ENCODE results near the gene DNAH8. TPM values are rescaled to one million over a fixed set of nuclear protein-coding genes. Genes with fewer than 3 reads are reported as not detected.

DNAH8 gene
- total RNA-seq, 1 experiment from 2014 or later: not detected

- Histone ChIP-seq H3K27me3 (ENCODE audit: control insufficient read depth, insufficient read depth, low read length) (peaks cover 3% of the 10 kb centered on the region), H3K4me1 (ENCODE audit: control insufficient read depth, insufficient read depth, low read length) (no peaks in the 10 kb centered on the region), H3K9me3 (ENCODE audit: control insufficient read depth, insufficient read depth, low read depth, low read length) (no peaks in the 10 kb centered on the region), H3K4me3 (ENCODE audit: low read depth in 2 of 2, low read length in 2 of 2) (no peak overlapping the region), H3K27ac (ENCODE audit: low read length) (no peak overlapping the region), H3K36me3 (ENCODE audit: control insufficient read depth, insufficient read depth, low read length) (no peaks in the 10 kb centered on the region)
- ATAC-seq: no peak
- TF ChIP-seq POLR2AphosphoS5 (IDR thresholded peaks at IDR 0.05; ENCODE audit: low read depth, low read length) (no peak), SIN3A (IDR thresholded peaks at IDR 0.05; ENCODE audit: borderline replicate concordance, insufficient read depth, low read depth, low read length) (no peak), TCF7L2 (IDR thresholded peaks at IDR 0.05; ENCODE audit: low read depth, low read length) (no peak), REST (IDR thresholded peaks at IDR 0.05; ENCODE audit: insufficient read depth in 1 of 2, low read depth in 2 of 2, low read length in 1 of 2) (no peak)
- TF ChIP-seq, protein P1, sequence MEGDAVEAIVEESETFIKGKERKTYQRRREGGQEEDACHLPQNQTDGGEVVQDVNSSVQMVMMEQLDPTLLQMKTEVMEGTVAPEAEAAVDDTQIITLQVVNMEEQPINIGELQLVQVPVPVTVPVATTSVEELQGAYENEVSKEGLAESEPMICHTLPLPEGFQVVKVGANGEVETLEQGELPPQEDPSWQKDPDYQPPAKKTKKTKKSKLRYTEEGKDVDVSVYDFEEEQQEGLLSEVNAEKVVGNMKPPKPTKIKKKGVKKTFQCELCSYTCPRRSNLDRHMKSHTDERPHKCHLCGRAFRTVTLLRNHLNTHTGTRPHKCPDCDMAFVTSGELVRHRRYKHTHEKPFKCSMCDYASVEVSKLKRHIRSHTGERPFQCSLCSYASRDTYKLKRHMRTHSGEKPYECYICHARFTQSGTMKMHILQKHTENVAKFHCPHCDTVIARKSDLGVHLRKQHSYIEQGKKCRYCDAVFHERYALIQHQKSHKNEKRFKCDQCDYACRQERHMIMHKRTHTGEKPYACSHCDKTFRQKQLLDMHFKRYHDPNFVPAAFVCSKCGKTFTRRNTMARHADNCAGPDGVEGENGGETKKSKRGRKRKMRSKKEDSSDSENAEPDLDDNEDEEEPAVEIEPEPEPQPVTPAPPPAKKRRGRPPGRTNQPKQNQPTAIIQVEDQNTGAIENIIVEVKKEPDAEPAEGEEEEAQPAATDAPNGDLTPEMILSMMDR (IDR thresholded peaks at IDR 0.05): no peak
- in situ Hi-C loops (cut with HindIII; ENCODE audit: low pct_unique_long_range_greater_than_20kb, low sequenced_read_pairs) (no loop called here), intact Hi-C loops (cut with micrococcal nuclease; ENCODE audit: unreplicated experiment) (no loop called here)
- no TSS peak for BruUV-seq (replicated peaks)
- no peak for DNase-seq (ENCODE audit: low read depth, low spot score)
- CTCF ChIA-PET: no interaction called here
- POLR2A ChIA-PET: no interaction called here
These were observed 195.1 kb downstream of the DNAH8 start for GRCh38 chr6:38910207-38910606.

DNA sequence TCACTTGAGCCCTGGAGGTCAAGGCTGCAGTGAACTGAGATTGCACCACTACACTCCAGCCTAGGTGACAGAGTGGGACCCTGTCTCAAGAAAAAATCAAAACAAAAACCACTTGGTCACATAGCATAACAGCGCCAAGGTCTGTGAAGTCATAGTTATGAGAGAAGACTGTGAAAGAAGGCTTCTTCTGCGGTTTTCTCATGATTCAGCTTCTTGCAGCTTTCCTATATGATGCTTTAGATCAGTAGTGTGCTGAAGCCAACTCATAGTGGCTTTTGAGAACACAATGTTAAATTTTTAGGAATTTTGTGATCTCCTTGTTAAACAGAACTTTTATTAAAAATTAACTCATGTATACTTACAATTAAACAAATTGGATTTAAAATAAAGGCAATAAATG lies 197.3 kb downstream of the DNAH8 start:
- H3K27ac ChIP-seq (ENCODE audit: low read length): no peak overlapping the region
- no peak overlapping the region for H3K4me3 ChIP-seq (ENCODE audit: low read depth in 2 of 2, low read length in 2 of 2)
- no peaks in the 10 kb centered on the region; the same call in 1 of the 2 replicates for H3K27me3 ChIP-seq (ENCODE audit: control insufficient read depth, insufficient read depth, low read length)
- no peak for DNase-seq (ENCODE audit: low read depth, low spot score)
- H3K4me1 ChIP-seq (ENCODE audit: control insufficient read depth, insufficient read depth, low read length): no peaks in the 10 kb centered on the region
- ATAC-seq: no peak
- POLR2A ChIA-PET: interaction anchor here (0.7 kb wide), 1 partner anchor 21 kb away, joined by 8 read pairs; no protein-coding TSS in a partner anchor
- intact Hi-C loops (cut with micrococcal nuclease; ENCODE audit: unreplicated experiment) (no loop called here), in situ Hi-C loops (cut with HindIII; ENCODE audit: low pct_unique_long_range_greater_than_20kb, low sequenced_read_pairs) (no loop called here)
- H3K36me3 ChIP-seq (ENCODE audit: control insufficient read depth, insufficient read depth, low read length): no peaks in the 10 kb centered on the region
- BruUV-seq (replicated peaks): no TSS peak
- CTCF ChIA-PET: no interaction called here
- no peaks in the 10 kb centered on the region for H3K9me3 ChIP-seq (ENCODE audit: control insufficient read depth, insufficient read depth, low read depth, low read length)
- TF ChIP-seq SIN3A (IDR thresholded peaks at IDR 0.05; ENCODE audit: borderline replicate concordance, insufficient read depth, low read depth, low read length): no peak
- TF ChIP-seq, protein P1 (IDR thresholded peaks at IDR 0.05): no peak
- TF ChIP-seq REST (IDR thresholded peaks at IDR 0.05; ENCODE audit: insufficient read depth in 1 of 2, low read depth in 2 of 2, low read length in 1 of 2): no peak
- TF ChIP-seq TCF7L2 (IDR thresholded peaks at IDR 0.05; ENCODE audit: low read depth, low read length): no peak
- no peak for TF ChIP-seq POLR2AphosphoS5 (IDR thresholded peaks at IDR 0.05; ENCODE audit: low read depth, low read length)

Measured in Panc1 (cell line).